Measurements from ENCODE around the gene CSK. TPM values are rescaled to one million over a fixed set of nuclear protein-coding genes. Genes with fewer than 3 reads are reported as not detected.
A peak's percentile ranks its signal among the peaks of the same experiment; 100 is the strongest.

CSK gene
- total RNA-seq, 4 donors from 2014 or later, result 6.4 to 11.7 (median 10.8) TPM

- Histone ChIP-seq H3K4me3 (peak overlapping the region in 1 of 4 donors; percentile 19), H3K27me3 (peaks cover 0 to 3% (median 0%) of the 10 kb centered on the region in 3 donors), H3K36me3 (no peaks in the 10 kb centered on the region), H3K27ac (no peak overlapping the region), H3K4me1 (no peaks in the 10 kb centered on the region), H3K9me3 (no peaks in the 10 kb centered on the region)
- no peak for DNase-seq
- in situ Hi-C loops (cut with MboI; ENCODE audit: low sequenced_read_pairs in 4 of 4) (loop anchor here in 3 of 4 donors (5.0 to 25.0 kb wide), 2 partner anchors 136 to 381 kb away; no protein-coding TSS in a partner anchor), intact Hi-C loops (cut with DNase I; ENCODE audit: low total_unique reads) (loop anchor here (2.0 kb wide), 1 partner anchor 395 kb away; no protein-coding TSS in a partner anchor)
- TF ChIP-seq POLR2A (IDR thresholded peaks at IDR 0.05) (no peak), CTCF (IDR thresholded peaks at IDR 0.05 in 4 of 5, conservative IDR thresholded peaks at IDR 0.05 in 1 of 5) (no peak)
- no peak for ATAC-seq
Observed at GRCh38 chr15:74768099-74768770, 13.6 kb upstream of the CSK start.

- in situ Hi-C loops (cut with MboI; ENCODE audit: low sequenced_read_pairs in 4 of 4) (loop anchor here in 3 of 4 donors (5.0 to 25.0 kb wide), 2 partner anchors 137 to 382 kb away; no protein-coding TSS in a partner anchor), intact Hi-C loops (cut with DNase I; ENCODE audit: low total_unique reads) (loop anchor here (1.0 to 2.0 kb wide), 2 partner anchors 134 to 396 kb away; no protein-coding TSS in a partner anchor)
- Histone ChIP-seq H3K4me1 (no peaks in the 10 kb centered on the region), H3K4me3 (peak overlapping the region in 1 of 4 donors; percentile 19), H3K36me3 (no peaks in the 10 kb centered on the region), H3K27ac (no peak overlapping the region), H3K27me3 (no peaks in the 10 kb centered on the region), H3K9me3 (no peaks in the 10 kb centered on the region)
- peak; percentile 66 to 71 for ATAC-seq
- DNase-seq, result peak in 1 of 2 donors; percentile 48
- TF ChIP-seq POLR2A (IDR thresholded peaks at IDR 0.05) (no peak), CTCF (IDR thresholded peaks at IDR 0.05 in 4 of 5, conservative IDR thresholded peaks at IDR 0.05 in 1 of 5) (peak; percentile 82 to 91 (median 86))
Observed at GRCh38 chr15:74768771-74769342, 13.0 kb upstream of the CSK start.

GRCh38 chr15:74769463-74770025 is 12.3 kb upstream of the CSK start:
- Histone ChIP-seq H3K27me3 (no peaks in the 10 kb centered on the region), H3K4me3 (no peak overlapping the region), H3K9me3 (no peaks in the 10 kb centered on the region), H3K36me3 (no peaks in the 10 kb centered on the region), H3K4me1 (no peaks in the 10 kb centered on the region), H3K27ac (no peak overlapping the region)
- ATAC-seq (no peak), DNase-seq (no peak)
- TF ChIP-seq POLR2A (IDR thresholded peaks at IDR 0.05) (no peak), CTCF (IDR thresholded peaks at IDR 0.05 in 4 of 5, conservative IDR thresholded peaks at IDR 0.05 in 1 of 5) (no peak)
- in situ Hi-C loops (cut with MboI; ENCODE audit: low sequenced_read_pairs in 4 of 4) (loop anchor here (5.0 to 25.0 kb wide), 5 partner anchors 135 to 382 kb away; no protein-coding TSS in a partner anchor), intact Hi-C loops (cut with DNase I; ENCODE audit: low total_unique reads) (loop anchor here (1.0 to 2.0 kb wide), 3 partner anchors 65 to 397 kb away; no protein-coding TSS in a partner anchor)

GRCh38 chr15:74770211-74770903 is 11.5 kb upstream of the CSK start:
- in situ Hi-C loops (cut with MboI; ENCODE audit: low sequenced_read_pairs in 4 of 4) (loop anchor here (5.0 to 25.0 kb wide), 4 partner anchors 136 to 383 kb away; no protein-coding TSS in a partner anchor), intact Hi-C loops (cut with DNase I; ENCODE audit: low total_unique reads) (loop anchor here (2.0 kb wide), 1 partner anchor 64 kb away; no protein-coding TSS in a partner anchor)
- Histone ChIP-seq H3K27ac (peak overlapping the region in 3 of 4 donors; percentile 35 to 67 (median 51)), H3K4me1 (no peaks in the 10 kb centered on the region), H3K27me3 (no peaks in the 10 kb centered on the region), H3K36me3 (no peaks in the 10 kb centered on the region), H3K4me3 (no peak overlapping the region), H3K9me3 (no peaks in the 10 kb centered on the region)
- TF ChIP-seq POLR2A (IDR thresholded peaks at IDR 0.05), result no peak
- TF ChIP-seq CTCF (IDR thresholded peaks at IDR 0.05 in 4 of 5, conservative IDR thresholded peaks at IDR 0.05 in 1 of 5), result no peak
- ATAC-seq (no peak), DNase-seq (no peak)

Measured in gastrocnemius medialis (tissue), 4 donors.